ENCODE measurements around the gene MYH6.
"Not testable (repeated sequence)": the region's sequence is repeated elsewhere in the genome, so short reads cannot be mapped to it uniquely, and the experiment has no call there.

Gene MYH6

DNA sequence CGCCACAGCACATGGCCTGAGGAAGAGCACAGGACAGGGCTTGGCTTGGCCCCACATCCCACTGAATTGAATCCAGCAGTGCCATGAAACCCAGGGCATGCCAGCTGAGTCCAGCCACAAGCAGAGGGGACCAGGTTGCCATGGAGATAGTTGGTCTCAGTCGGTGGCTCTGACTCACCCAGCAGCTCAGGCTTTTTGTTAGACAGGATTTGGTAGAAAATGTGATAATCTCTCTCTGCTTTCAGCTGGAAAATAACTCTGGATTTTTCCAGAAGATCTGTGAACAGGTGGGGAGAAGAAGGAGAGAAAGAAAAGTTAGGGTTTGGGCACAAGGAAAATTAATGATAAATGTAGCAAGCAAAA is 22.6 kb upstream of the MYH6 start:
- no peak overlapping the region for H3K4me3 ChIP-seq (replicated peaks; ENCODE audit: insufficient read depth, low read length)
- H3K27ac ChIP-seq (replicated peaks), result no peak overlapping the region
- TF ChIP-seq, protein P1, sequence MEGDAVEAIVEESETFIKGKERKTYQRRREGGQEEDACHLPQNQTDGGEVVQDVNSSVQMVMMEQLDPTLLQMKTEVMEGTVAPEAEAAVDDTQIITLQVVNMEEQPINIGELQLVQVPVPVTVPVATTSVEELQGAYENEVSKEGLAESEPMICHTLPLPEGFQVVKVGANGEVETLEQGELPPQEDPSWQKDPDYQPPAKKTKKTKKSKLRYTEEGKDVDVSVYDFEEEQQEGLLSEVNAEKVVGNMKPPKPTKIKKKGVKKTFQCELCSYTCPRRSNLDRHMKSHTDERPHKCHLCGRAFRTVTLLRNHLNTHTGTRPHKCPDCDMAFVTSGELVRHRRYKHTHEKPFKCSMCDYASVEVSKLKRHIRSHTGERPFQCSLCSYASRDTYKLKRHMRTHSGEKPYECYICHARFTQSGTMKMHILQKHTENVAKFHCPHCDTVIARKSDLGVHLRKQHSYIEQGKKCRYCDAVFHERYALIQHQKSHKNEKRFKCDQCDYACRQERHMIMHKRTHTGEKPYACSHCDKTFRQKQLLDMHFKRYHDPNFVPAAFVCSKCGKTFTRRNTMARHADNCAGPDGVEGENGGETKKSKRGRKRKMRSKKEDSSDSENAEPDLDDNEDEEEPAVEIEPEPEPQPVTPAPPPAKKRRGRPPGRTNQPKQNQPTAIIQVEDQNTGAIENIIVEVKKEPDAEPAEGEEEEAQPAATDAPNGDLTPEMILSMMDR (IDR thresholded peaks at IDR 0.05; ENCODE audit: insufficient read depth, low read length), result no peak
- TF ChIP-seq, protein P2, sequence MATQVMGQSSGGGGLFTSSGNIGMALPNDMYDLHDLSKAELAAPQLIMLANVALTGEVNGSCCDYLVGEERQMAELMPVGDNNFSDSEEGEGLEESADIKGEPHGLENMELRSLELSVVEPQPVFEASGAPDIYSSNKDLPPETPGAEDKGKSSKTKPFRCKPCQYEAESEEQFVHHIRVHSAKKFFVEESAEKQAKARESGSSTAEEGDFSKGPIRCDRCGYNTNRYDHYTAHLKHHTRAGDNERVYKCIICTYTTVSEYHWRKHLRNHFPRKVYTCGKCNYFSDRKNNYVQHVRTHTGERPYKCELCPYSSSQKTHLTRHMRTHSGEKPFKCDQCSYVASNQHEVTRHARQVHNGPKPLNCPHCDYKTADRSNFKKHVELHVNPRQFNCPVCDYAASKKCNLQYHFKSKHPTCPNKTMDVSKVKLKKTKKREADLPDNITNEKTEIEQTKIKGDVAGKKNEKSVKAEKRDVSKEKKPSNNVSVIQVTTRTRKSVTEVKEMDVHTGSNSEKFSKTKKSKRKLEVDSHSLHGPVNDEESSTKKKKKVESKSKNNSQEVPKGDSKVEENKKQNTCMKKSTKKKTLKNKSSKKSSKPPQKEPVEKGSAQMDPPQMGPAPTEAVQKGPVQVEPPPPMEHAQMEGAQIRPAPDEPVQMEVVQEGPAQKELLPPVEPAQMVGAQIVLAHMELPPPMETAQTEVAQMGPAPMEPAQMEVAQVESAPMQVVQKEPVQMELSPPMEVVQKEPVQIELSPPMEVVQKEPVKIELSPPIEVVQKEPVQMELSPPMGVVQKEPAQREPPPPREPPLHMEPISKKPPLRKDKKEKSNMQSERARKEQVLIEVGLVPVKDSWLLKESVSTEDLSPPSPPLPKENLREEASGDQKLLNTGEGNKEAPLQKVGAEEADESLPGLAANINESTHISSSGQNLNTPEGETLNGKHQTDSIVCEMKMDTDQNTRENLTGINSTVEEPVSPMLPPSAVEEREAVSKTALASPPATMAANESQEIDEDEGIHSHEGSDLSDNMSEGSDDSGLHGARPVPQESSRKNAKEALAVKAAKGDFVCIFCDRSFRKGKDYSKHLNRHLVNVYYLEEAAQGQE (IDR thresholded peaks at IDR 0.05; ENCODE audit: insufficient replicate concordance, low read depth), result no peak
- TF ChIP-seq POLR2AphosphoS5 (IDR thresholded peaks at IDR 0.05; ENCODE audit: low read depth) (no peak), SPI1 (IDR thresholded peaks at IDR 0.05; ENCODE audit: borderline replicate concordance, low read depth) (no peak), GABPA (IDR thresholded peaks at IDR 0.05; ENCODE audit: low read depth) (no peak)
- H3K27me3 ChIP-seq (ENCODE audit: insufficient read depth, poor library complexity, severe bottlenecking), result peaks cover 2% of the 10 kb centered on the region
- DNase-seq (ENCODE audit: low read depth in 1 of 2, low spot score in 1 of 2), result no peak

DNA sequence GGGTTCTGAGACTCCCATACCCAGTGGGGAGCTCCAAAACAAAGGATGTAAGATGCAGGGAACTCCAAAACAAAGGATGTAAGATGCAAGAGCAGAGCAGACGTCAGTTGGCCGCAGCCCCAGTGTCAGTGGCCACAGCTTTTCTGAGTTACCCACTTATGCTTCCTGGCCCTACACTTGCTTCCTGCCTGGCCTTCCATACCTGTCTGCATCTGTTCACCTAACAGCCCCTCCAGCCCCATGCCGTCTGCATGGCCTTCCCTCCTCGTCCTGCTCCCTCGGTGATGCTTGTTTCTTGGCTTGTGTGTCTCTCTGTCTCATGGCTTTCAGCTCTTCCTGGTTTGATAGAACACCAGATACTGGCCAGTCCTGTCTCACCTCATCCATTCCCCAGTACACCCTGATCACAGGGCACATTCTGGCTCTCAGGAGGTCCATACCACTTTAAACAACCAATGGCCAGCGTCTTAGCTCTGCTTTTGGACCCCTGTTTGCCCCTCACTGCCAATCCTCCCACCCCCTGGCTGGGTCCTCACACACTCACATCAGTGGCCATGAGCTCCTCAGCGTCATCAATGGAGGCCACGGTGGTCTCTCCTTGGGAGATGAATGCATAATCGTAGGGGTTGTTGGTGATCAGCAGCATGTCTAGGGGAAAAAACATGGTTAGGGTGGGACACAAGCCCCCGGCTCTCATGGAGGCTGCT is 22.1 kb upstream of the MYH6 start:
- no peak overlapping the region for H3K4me3 ChIP-seq (replicated peaks; ENCODE audit: insufficient read depth, low read length)
- TF ChIP-seq SPI1 (IDR thresholded peaks at IDR 0.05; ENCODE audit: borderline replicate concordance, low read depth) (no peak), GABPA (IDR thresholded peaks at IDR 0.05; ENCODE audit: low read depth) (no peak), POLR2AphosphoS5 (IDR thresholded peaks at IDR 0.05; ENCODE audit: low read depth) (no peak)
- TF ChIP-seq, protein P2 (IDR thresholded peaks at IDR 0.05; ENCODE audit: insufficient replicate concordance, low read depth), result no peak
- TF ChIP-seq, protein P1 (IDR thresholded peaks at IDR 0.05; ENCODE audit: insufficient read depth, low read length), result no peak
- peaks cover 2% of the 10 kb centered on the region for H3K27me3 ChIP-seq (ENCODE audit: insufficient read depth, poor library complexity, severe bottlenecking)
- DNase-seq (ENCODE audit: low read depth in 1 of 2, low spot score in 1 of 2), result no peak
- no peak overlapping the region for H3K27ac ChIP-seq (replicated peaks)

DNA sequence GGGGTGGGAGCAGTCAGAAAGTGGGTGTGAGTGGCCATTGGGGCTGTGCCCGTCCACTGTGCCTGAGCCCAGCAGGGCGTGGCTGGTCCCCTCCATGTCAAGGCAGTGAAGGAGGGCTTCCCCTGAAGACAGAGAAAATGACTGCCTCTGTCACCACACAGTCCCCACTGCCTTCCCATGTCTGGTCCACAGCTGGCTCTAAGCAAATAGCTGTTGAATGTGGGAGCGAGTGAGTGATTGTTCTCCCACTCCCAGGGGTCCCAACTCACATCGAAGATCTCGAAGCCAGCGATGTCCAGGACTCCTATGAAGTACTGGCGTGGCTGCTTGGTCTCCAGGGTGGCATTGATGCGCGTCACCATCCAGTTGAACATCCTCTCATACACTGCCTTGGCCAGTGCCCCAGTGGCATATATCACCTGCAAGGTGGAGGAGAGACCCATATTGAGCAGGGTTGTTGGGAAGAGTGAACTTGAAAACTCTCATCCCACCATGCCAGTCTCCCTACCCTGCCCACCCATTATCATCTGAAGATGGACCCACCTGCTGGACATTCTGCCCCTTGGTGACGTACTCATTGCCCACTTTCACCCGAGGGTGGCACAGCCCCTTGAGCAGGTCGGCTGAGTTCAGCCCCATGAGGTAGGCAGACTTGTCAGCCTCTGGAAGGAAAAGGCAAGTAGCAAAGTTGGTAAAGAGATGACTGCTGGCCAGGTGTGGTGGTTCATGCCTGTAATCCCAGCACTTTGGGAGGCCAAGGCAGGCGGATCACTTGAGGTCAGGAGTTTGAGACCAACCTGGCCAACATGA is 20.8 kb upstream of the MYH6 start:
- no peak for DNase-seq (ENCODE audit: low read depth in 1 of 2, low spot score in 1 of 2)
- TF ChIP-seq GABPA (IDR thresholded peaks at IDR 0.05; ENCODE audit: low read depth), result no peak
- TF ChIP-seq SPI1 (IDR thresholded peaks at IDR 0.05; ENCODE audit: borderline replicate concordance, low read depth), result no peak
- TF ChIP-seq POLR2AphosphoS5 (IDR thresholded peaks at IDR 0.05; ENCODE audit: low read depth), result no peak
- TF ChIP-seq, protein P2 (IDR thresholded peaks at IDR 0.05; ENCODE audit: insufficient replicate concordance, low read depth), result no peak
- TF ChIP-seq, protein P1 (IDR thresholded peaks at IDR 0.05; ENCODE audit: insufficient read depth, low read length), result no peak
- no peak overlapping the region for H3K27ac ChIP-seq (replicated peaks)

GRCh38 chr14:23425798-23426197 is 17.7 kb upstream of the MYH6 start:
- H3K27me3 ChIP-seq (ENCODE audit: insufficient read depth, poor library complexity, severe bottlenecking); DNase-seq (ENCODE audit: low read depth in 1 of 2, low spot score in 1 of 2); H3K27ac ChIP-seq (replicated peaks); H3K4me3 ChIP-seq (replicated peaks; ENCODE audit: insufficient read depth, low read length): not testable (repeated sequence)

More for the DNA sequence above, 20.8 kb upstream of the MYH6 start:
- Histone ChIP-seq H3K4me3 (replicated peaks; ENCODE audit: insufficient read depth, low read length) (no peak overlapping the region), H3K27me3 (ENCODE audit: insufficient read depth, poor library complexity, severe bottlenecking) (peaks cover 2% of the 10 kb centered on the region)

Measured in HL-60 (cell line).